Astrocyte (in vitro differentiated cells and primary cell): ENCODE data around the gene DNAJA4. TPM values are rescaled to one million over a fixed set of nuclear protein-coding genes. Genes with fewer than 3 reads are reported as not detected.

Experiments used
- DNase-seq: peaks from one replicate; pipeline ENCODE4 v3.0.0-alpha.2; 2010; ENCODE audit warnings: low read depth
- FAIRE-seq: peaks from 2 replicates; lab custom pipeline; 2011; peaks lifted over from hg19 to GRCh38; lab: Jason Lieb, UNC
- H2AFZ ChIP-seq: 2 replicates; pipeline ENCODE4 v1.6.0; 2012; ENCODE audit warnings: low read depth, low read length, inconsistent platforms
- H3K27ac ChIP-seq: 2 replicates; pipeline ENCODE4 v1.5.1; 2011; ENCODE audit warnings: low read depth, low read length, inconsistent platforms
- H3K27me3 ChIP-seq: 2 replicates; pipeline ENCODE4 v1.6.0; 2011; ENCODE audit warnings: low read length, inconsistent platforms; ENCODE audit not compliant: insufficient read depth
- H3K36me3 ChIP-seq: 2 replicates; pipeline ENCODE4 v1.5.1; 2011; ENCODE audit warnings: low read length, inconsistent platforms; ENCODE audit not compliant: insufficient read depth
- H3K4me1 ChIP-seq: 2 replicates; pipeline ENCODE4 v1.5.1; 2011; ENCODE audit warnings: low read length, inconsistent platforms; ENCODE audit not compliant: insufficient read depth
- H3K4me2 ChIP-seq: 2 replicates; pipeline ENCODE4 v1.6.0; 2012; ENCODE audit warnings: low read length, inconsistent platforms
- H3K4me3 ChIP-seq: 2 replicates; pipeline ENCODE4 v1.5.1; 2011; ENCODE audit warnings: low read depth, mild to moderate bottlenecking, low read length, inconsistent platforms; ENCODE audit not compliant: insufficient read depth
- H3K79me2 ChIP-seq: 2 replicates; pipeline ENCODE4 v1.6.0; 2012; ENCODE audit warnings: mild to moderate bottlenecking, low read length, inconsistent platforms; ENCODE audit not compliant: insufficient read depth
- H3K9ac ChIP-seq: 2 replicates; pipeline ENCODE4 v1.6.0; 2012; ENCODE audit warnings: mild to moderate bottlenecking, low read length, inconsistent platforms
- H3K9me3 ChIP-seq: 2 replicates; pipeline ENCODE4 v1.5.1; 2012; ENCODE audit warnings: low read depth, mild to moderate bottlenecking, low read length, inconsistent platforms; ENCODE audit not compliant: insufficient read depth
- H4K20me1 ChIP-seq: 2 replicates; pipeline ENCODE4 v1.6.0; 2012; ENCODE audit warnings: low read length, inconsistent platforms; ENCODE audit not compliant: insufficient read depth
- H3K27ac Mint-ChIP-seq: one replicate; pipeline ENCODE4 v1.8.0; 2021; ENCODE audit warnings: mild to moderate bottlenecking, mixed read lengths; ENCODE audit not compliant: unreplicated experiment
- H3K27me3 Mint-ChIP-seq: one replicate; pipeline ENCODE4 v1.8.0; 2021; ENCODE audit warnings: low read depth, mixed read lengths; ENCODE audit not compliant: unreplicated experiment
- H3K36me3 Mint-ChIP-seq: one replicate; pipeline ENCODE4 v1.8.0; 2021; ENCODE audit warnings: low read depth, mixed read lengths; ENCODE audit not compliant: unreplicated experiment
- H3K4me1 Mint-ChIP-seq: one replicate; pipeline ENCODE4 v1.8.0; 2021; ENCODE audit warnings: low read depth, mixed read lengths; ENCODE audit not compliant: unreplicated experiment
- H3K4me3 Mint-ChIP-seq: one replicate; pipeline ENCODE4 v1.8.0; 2021; ENCODE audit warnings: mild to moderate bottlenecking, moderate library complexity, mixed read lengths; ENCODE audit not compliant: unreplicated experiment
- H3K9me3 Mint-ChIP-seq: one replicate; pipeline ENCODE4 v1.8.0; 2021; ENCODE audit warnings: mild to moderate bottlenecking, mixed read lengths; ENCODE audit not compliant: unreplicated experiment
- EZH2 ChIP-seq: IDR thresholded peaks from 2 replicates; pipeline ENCODE4 v1.6.1; 2012; ENCODE audit warnings: mild to moderate bottlenecking, low read length, inconsistent platforms; ENCODE audit not compliant: insufficient read depth
- total RNA-seq: library from RNA; stranded (reverse); gene quantifications from 2 replicates; pipeline ENCODE4 v1.2.1, GENCODE V29; 2021
- TF ChIP-seq, protein P1 (sequence below): IDR thresholded peaks from 2 replicates; pipeline ENCODE4 v1.5.1; 2011; ENCODE audit warnings: low read depth, mild to moderate bottlenecking, inconsistent platforms, low read length, moderate library complexity; ENCODE audit not compliant: insufficient read depth

DNAJA4 gene
- total RNA-seq, 1 donor from 2014 or later: 0.14 TPM

DNA sequence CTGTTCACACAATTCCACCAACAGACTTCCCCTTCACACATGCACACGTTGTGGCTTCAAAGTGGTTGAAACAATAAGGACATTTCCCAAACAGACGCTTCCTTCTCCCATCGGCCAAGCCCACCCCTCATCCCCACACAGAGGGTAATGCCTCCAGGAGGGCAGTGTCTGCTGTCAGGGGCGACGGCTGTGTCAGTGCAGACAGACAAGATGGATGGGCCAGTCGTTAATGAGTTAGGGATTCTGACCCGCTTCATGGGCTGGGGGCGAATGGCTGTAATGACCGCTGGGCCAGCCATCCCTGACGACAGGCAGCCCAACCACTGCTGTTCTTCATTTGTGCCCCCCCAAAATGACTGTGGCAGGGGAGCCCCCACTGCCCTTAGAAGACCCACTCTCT lies 55.2 kb downstream of the DNAJA4 start:
- no peak overlapping the region for H3K4me3 ChIP-seq
- H3K79me2 ChIP-seq: no peaks in the 10 kb centered on the region
- no peak for FAIRE-seq
- H3K9ac ChIP-seq: no peak overlapping the region
- peaks cover 13% of the 10 kb centered on the region for H3K4me1 ChIP-seq
- Mint-ChIP-seq H3K9me3 (no peaks in the 10 kb centered on the region), H3K4me1 (peaks cover 3% of the 10 kb centered on the region), H3K27me3 (peaks cover 10% of the 10 kb centered on the region), H3K27ac (no peak overlapping the region), H3K4me3 (no peak overlapping the region), H3K36me3 (no peaks in the 10 kb centered on the region)
- no peaks in the 10 kb centered on the region for H3K9me3 ChIP-seq
- no peaks in the 10 kb centered on the region for H4K20me1 ChIP-seq
- H3K36me3 ChIP-seq: no peaks in the 10 kb centered on the region
- no peak for DNase-seq
- no peaks in the 10 kb centered on the region for H3K27me3 ChIP-seq
- TF ChIP-seq, protein P1, sequence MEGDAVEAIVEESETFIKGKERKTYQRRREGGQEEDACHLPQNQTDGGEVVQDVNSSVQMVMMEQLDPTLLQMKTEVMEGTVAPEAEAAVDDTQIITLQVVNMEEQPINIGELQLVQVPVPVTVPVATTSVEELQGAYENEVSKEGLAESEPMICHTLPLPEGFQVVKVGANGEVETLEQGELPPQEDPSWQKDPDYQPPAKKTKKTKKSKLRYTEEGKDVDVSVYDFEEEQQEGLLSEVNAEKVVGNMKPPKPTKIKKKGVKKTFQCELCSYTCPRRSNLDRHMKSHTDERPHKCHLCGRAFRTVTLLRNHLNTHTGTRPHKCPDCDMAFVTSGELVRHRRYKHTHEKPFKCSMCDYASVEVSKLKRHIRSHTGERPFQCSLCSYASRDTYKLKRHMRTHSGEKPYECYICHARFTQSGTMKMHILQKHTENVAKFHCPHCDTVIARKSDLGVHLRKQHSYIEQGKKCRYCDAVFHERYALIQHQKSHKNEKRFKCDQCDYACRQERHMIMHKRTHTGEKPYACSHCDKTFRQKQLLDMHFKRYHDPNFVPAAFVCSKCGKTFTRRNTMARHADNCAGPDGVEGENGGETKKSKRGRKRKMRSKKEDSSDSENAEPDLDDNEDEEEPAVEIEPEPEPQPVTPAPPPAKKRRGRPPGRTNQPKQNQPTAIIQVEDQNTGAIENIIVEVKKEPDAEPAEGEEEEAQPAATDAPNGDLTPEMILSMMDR: no peak
- no peak for TF ChIP-seq EZH2
- H3K4me2 ChIP-seq: no peak overlapping the region
- H2AFZ ChIP-seq: no peak overlapping the region
- H3K27ac ChIP-seq: no peak overlapping the region

DNA sequence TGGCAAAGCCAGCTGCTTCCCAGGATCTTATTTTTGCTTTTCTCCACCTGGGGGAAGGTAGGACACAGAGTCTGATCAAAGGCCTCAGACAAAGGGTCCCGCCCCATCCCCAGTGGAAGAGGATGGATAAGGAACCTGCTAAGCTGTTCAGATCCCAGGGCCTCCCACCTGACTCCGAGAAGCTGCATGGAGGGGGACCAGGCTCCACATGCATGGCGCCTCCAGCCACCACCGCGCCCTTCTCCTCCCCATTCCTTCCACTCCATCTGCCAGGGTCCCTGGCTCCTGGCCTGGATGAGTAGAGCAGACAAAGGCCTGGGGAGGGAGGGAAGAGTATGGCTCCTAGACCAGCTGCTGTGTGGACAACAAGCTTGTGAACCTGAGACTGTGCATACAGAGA lies 55.8 kb downstream of the DNAJA4 start:
- H3K4me3 Mint-ChIP-seq: no peak overlapping the region
- Histone ChIP-seq H4K20me1 (no peaks in the 10 kb centered on the region), H3K9ac (no peak overlapping the region), H3K27ac (no peak overlapping the region), H3K4me2 (no peak overlapping the region), H3K4me3 (no peak overlapping the region), H3K79me2 (no peaks in the 10 kb centered on the region), H3K4me1 (peaks cover 15% of the 10 kb centered on the region), H3K36me3 (no peaks in the 10 kb centered on the region), H2AFZ (no peak overlapping the region), H3K9me3 (no peaks in the 10 kb centered on the region), H3K27me3 (no peaks in the 10 kb centered on the region)
- no peak for DNase-seq
- FAIRE-seq: no peak
- no peak overlapping the region for H3K27ac Mint-ChIP-seq
- peaks cover 6% of the 10 kb centered on the region for H3K4me1 Mint-ChIP-seq
- TF ChIP-seq EZH2: no peak
- TF ChIP-seq, protein P1: no peak
- H3K27me3 Mint-ChIP-seq: peaks cover 10% of the 10 kb centered on the region
- no peaks in the 10 kb centered on the region for H3K9me3 Mint-ChIP-seq
- H3K36me3 Mint-ChIP-seq: no peaks in the 10 kb centered on the region

DNA sequence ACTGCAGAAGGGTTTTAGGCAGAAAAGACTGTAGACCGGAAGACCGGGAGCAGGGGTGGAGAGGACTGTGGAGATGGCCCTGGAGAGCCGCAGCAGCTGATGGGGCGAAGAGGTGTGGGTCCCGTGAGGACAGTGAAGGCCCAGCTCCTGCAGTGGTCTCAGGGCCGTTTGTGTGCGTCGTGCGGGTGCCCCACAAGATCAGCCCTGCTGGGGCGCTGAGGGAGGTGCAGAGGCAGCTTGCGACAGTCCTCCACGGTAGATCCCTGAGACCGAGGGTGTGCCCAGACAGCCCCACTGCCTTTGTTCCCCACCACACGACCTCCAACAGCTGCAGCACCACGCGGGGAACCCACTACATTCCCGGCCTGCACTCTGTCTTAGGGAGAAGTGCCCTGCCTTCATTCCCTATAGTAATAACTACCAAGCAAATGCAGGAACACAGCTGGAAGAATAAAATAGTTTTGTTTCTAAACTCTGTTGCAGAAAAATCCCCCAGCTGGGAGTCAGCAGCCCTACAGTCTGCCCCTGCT lies 56.7 kb downstream of the DNAJA4 start:
- Histone ChIP-seq H3K79me2 (no peaks in the 10 kb centered on the region), H3K27me3 (no peaks in the 10 kb centered on the region), H3K36me3 (no peaks in the 10 kb centered on the region), H3K4me3 (no peak overlapping the region), H3K27ac (no peak overlapping the region), H3K9ac (no peak overlapping the region), H3K9me3 (no peaks in the 10 kb centered on the region), H4K20me1 (no peaks in the 10 kb centered on the region), H2AFZ (no peak overlapping the region), H3K4me1 (peaks cover 17% of the 10 kb centered on the region), H3K4me2 (no peak overlapping the region)
- H3K36me3 Mint-ChIP-seq: no peaks in the 10 kb centered on the region
- TF ChIP-seq EZH2: no peak
- TF ChIP-seq, protein P1: no peak
- DNase-seq (no peak), FAIRE-seq (no peak)
- H3K9me3 Mint-ChIP-seq: no peaks in the 10 kb centered on the region
- H3K4me1 Mint-ChIP-seq: peaks cover 8% of the 10 kb centered on the region
- no peak overlapping the region for H3K4me3 Mint-ChIP-seq
- H3K27ac Mint-ChIP-seq: no peak overlapping the region
- peaks cover 10% of the 10 kb centered on the region for H3K27me3 Mint-ChIP-seq
